Activated T-helper 2 cell treated with anti-CD3 and anti-CD28 coated beads, Interferon-gamma antibody, Interleukin-2, Interleukin-4, amounts not matched to agents 10 μg/mL and 5 μg/mL and 100 μg/mL, durations not matched to agents 14 hours and 24 hours and 36 hours (primary cell): Measurements from ENCODE around the gene RAB40B. TPM values are rescaled to one million over a fixed set of nuclear protein-coding genes. Genes with fewer than 3 reads are reported as not detected.

Experiments used
- DNase-seq: peaks from one replicate; pipeline ENCODE4 v3.0.0; 2021; ENCODE audit warnings: low spot score
- H3K27ac Mint-ChIP-seq: one replicate; pipeline ENCODE4 v1.8.0; 2021; ENCODE audit warnings: mixed read lengths
- H3K27me3 Mint-ChIP-seq: one replicate; pipeline ENCODE4 v1.8.0; 2021; ENCODE audit warnings: low read depth, mixed read lengths
- H3K36me3 Mint-ChIP-seq: one replicate; pipeline ENCODE4 v1.8.0; 2021; ENCODE audit warnings: low read depth, mixed read lengths
- H3K4me1 Mint-ChIP-seq: one replicate; pipeline ENCODE4 v1.8.0; 2021; ENCODE audit warnings: low read depth, mixed read lengths
- H3K4me3 Mint-ChIP-seq: one replicate; pipeline ENCODE4 v1.8.0; 2021; ENCODE audit warnings: low read depth, mild to moderate bottlenecking, moderate library complexity, mixed read lengths
- H3K9me3 Mint-ChIP-seq: one replicate; pipeline ENCODE4 v1.8.0; 2021; ENCODE audit warnings: mixed read lengths
- intact Hi-C: fragments of 100-400 bp; cut with micrococcal nuclease; formaldehyde crosslinking; loops from one replicate; pipeline ENCODE4 v1.15.1; 2023
- total RNA-seq: library from RNA; stranded (reverse); gene quantifications from 2 replicates; pipeline ENCODE4 v1.2.3, GENCODE V29; 2022

The RAB40B gene
- total RNA-seq, 1 donor from 2014 or later, result 4.8 TPM

DNA sequence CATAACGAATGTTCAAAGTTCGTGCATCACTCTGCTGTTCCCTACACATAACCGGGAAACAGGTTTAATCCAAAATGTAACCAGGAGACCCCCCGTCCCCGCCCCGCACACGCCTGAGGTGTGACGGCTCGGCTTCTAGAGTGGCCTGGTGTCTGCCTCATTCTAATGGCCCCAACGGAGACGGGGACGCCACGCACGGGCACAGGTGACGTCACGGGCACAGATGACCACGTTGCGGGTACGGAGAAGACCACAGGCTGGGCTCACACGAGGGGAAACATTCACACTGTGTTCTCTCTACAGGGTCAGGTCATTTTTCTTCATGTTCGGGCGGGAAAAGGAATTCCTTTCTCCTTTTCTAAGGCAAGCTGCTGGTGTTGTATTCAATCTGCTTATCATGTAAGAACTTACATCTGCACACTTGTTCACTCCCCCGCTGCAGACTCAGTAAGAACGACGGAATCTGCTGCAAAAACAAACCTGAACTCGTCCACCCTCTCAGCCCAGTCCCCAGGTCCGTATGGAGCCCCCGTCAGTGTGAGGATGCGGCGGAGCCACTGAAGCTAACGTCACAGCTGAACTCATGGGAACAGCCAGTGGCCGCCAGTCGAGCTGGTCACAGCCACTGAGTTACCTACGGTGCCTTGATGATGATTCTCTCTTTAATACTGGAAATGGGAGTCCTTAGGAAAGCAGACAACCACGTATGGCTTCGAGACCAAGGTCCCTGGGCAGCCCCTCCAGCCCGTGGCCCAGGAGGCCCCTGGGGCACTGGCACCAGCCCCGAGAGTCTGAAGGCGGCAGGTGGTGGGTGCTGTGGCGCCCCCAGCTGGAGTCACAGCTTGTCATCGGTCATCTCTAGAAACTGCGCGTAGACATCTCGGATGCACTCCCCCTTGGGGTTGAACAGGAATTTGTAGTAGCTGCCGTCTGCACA, 83.1 kb downstream of the RAB40B start:
- intact Hi-C loops, result no loop called here
- no peak for DNase-seq
- Mint-ChIP-seq H3K27ac (peak overlapping the region; percentile 33), H3K36me3 (peaks cover 55% of the 10 kb centered on the region), H3K27me3 (no peaks in the 10 kb centered on the region), H3K4me3 (no peak overlapping the region), H3K9me3 (no peaks in the 10 kb centered on the region), H3K4me1 (no peaks in the 10 kb centered on the region)

DNA sequence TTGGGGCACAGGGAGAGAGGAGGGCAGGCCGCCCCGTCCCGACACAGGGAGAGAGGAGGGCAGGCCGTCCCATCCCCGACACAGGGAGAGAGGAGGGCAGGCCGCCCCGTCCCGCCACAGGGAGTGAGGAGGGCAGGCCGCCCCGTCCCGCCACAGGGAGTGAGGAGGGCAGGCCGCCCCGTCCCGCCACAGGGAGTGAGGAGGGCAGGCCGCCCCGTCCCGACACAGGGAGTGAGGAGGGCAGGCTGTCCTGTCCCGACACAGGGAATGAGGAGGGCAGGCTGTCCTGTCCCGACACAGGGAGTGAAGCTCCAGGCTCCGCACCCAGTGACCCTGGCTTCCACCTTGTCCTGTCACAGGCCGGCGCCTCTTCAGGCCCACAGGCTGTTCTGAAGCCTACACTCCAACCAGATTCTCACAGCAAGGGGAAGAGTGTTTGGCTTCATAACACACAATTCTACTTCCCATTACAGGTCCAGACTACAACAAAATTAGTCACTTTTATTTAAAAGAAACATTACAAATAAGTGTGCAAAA, 84.3 kb downstream of the RAB40B start:
- Mint-ChIP-seq H3K9me3 (no peaks in the 10 kb centered on the region), H3K4me1 (no peaks in the 10 kb centered on the region), H3K36me3 (peaks cover 58% of the 10 kb centered on the region), H3K27me3 (no peaks in the 10 kb centered on the region), H3K27ac (no peak overlapping the region), H3K4me3 (no peak overlapping the region)
- DNase-seq, result no peak
- intact Hi-C loops, result no loop called here

DNA sequence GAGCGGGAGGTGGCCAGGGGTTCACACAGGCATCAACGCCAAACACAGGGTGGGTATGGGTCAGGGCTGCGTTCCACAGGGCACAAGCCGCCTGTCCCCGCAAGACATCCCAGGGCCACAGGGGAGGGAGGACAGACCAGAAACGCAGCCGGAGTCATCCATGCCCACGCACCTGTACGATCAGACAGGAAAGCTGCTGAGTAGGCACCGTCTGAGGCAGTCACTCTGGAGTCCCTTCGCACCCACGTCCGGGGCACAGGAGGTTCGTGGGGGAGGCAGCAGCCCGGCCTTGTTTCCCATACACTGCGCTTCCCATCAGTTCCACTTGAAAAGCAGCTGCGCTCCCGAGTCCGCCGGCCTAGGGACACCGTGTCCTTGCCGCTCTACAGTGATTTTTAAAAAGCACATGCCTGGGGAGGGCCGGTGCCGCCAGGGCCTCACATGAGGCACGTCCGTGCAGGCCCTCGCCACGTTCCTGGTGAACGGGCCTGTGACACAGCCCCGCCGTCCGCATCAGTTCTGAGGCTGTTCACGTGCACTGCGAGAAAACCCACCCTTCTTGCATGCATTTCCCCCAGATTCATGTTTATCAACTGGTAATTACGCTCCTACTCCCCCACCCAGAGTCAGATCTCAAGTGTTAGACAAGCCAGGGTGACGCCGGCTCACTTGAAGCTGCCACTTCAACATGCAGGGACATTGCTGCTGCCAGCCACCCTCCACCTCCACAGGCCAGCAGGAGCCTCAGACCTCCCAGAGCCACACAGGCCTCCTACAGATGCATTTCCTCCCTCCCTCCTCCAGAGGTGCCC, 85.0 kb downstream of the RAB40B start:
- H3K36me3 Mint-ChIP-seq, result peaks cover 55% of the 10 kb centered on the region
- intact Hi-C loops, result no loop called here
- H3K27ac Mint-ChIP-seq, result no peak overlapping the region
- no peak overlapping the region for H3K4me3 Mint-ChIP-seq
- H3K9me3 Mint-ChIP-seq, result no peaks in the 10 kb centered on the region
- no peaks in the 10 kb centered on the region for H3K4me1 Mint-ChIP-seq
- DNase-seq, result no peak
- no peaks in the 10 kb centered on the region for H3K27me3 Mint-ChIP-seq

DNA sequence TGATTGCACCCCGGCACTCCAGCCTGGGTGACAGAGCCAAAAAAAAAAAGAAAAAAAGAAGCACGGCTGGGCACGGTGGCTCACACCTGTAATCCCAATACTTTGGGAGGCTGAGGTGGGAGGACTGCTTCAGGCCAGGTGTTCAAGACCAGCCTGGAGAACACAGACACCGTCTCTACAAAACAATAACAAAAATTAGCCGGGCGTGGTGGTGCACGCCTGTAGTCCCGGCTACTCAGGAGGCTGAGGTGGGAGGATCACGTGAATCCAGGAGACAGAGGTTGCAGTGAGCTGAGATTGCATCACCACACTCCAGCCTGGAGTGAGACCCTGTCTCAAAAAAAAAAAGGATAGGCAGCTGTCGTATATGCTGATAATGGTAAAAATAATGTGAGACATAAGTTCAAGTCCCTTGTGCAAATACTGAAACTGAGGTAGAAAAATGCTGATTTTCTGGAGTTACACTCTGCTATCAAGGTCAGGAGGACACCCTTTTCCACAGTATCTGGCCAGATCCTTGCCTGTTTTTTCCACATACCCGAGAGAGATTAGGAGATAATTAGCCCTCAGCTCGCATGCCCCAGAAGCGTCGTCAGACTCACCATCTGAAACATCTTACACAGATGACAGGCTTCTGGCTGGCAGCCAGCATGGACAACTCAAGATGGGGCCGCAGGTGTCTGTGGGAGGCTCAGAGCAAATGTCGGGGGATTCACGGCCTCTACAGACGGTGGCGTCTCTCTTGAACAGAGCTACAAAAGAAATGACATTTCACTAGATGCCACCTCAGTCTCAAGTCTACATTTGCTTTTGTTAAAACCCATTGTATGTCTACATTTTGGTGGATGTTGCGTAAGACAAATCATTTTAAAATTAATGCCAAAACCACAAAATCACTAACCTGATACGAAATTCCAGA, 87.1 kb downstream of the RAB40B start:
- H3K9me3 Mint-ChIP-seq, result no peaks in the 10 kb centered on the region
- DNase-seq, result no peak
- no peak overlapping the region for H3K27ac Mint-ChIP-seq
- intact Hi-C loops, result no loop called here
- H3K4me3 Mint-ChIP-seq, result no peak overlapping the region
- peaks cover 49% of the 10 kb centered on the region for H3K36me3 Mint-ChIP-seq
- no peaks in the 10 kb centered on the region for H3K4me1 Mint-ChIP-seq
- H3K27me3 Mint-ChIP-seq, result no peaks in the 10 kb centered on the region

DNA sequence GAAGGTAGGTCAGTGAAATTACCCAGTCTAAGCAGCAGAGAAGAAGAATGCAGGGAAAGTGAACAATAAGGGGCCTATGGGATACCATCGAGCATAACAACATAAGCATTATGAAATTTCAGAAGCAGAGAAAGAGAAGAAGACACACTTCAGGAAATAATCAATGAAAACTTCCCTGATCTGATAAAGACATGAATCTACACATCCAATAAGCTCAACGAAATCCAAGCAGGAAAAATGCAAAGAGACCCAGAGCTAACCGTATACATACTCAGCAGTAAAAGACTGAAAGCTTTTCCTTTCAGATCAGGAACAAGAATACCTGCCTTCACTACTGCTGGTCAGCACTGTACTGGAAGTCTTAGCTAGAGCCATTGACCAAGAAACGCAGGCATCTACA, 88.8 kb downstream of the RAB40B start:
- Mint-ChIP-seq H3K27me3 (no peaks in the 10 kb centered on the region), H3K9me3 (no peaks in the 10 kb centered on the region), H3K4me3 (no peak overlapping the region), H3K36me3 (peaks cover 48% of the 10 kb centered on the region), H3K27ac (no peak overlapping the region), H3K4me1 (no peaks in the 10 kb centered on the region)
- DNase-seq, result no peak
- intact Hi-C loops, result no loop called here

DNA sequence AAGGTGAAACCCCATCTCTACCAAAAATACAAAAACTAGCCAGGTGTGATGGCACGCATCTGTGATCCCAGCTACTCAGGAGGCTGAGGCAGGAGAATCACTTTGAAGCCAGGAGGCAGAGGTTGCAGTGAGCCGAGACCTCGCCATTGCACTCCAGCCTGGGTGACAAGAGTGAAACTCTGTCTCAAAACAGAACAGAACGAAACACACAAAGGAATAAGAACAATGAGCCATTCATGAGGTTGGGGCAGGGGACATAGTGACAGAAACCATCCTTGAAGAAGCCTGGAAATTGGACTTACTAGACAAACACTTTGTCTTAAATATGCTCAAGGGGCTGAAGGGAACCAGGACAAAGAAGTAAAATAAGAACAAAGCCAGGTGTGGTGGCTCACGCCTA, 89.7 kb downstream of the RAB40B start:
- peaks cover 5% of the 10 kb centered on the region for H3K4me1 Mint-ChIP-seq
- H3K36me3 Mint-ChIP-seq, result peaks cover 52% of the 10 kb centered on the region

DNA sequence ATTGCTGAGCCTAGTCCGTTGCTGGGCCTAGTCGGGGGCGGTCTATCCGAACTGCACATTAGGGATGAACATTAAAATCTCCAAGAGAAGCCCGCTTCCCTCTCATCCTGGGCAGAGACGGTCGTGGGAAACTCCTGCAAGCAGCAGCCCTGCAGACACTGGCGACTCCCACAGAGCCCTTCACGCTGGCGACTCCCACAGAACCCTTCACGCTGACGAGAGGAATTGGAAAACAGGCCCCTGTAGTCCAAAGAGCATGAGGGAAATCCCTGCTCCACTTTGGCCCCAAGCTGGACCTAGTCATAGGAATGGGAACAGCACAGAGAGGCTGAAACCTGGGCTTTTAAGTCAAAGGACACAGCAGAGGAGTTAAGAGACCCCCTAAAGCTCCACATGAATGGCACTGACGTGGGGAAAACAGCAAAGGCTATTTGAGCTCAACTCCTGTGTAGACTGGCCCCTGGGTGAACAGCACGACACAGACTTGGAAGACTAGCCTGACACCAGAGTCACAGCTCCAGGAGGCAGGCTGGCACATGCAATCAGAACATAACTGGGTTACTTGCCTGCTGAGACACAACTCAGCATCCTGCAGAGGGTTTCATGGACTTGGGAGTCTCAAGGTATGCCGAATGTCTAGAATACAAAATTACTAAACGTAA, 92.4 kb downstream of the RAB40B start:
- no peak overlapping the region for H3K27ac Mint-ChIP-seq

More for the DNA sequence above, 89.7 kb downstream of the RAB40B start:
- intact Hi-C loops, result no loop called here
- Mint-ChIP-seq H3K9me3 (no peaks in the 10 kb centered on the region), H3K27me3 (no peaks in the 10 kb centered on the region), H3K4me3 (no peak overlapping the region), H3K27ac (no peak overlapping the region)
- DNase-seq, result no peak

More for the DNA sequence above, 92.4 kb downstream of the RAB40B start:
- intact Hi-C loops, result no loop called here
- Mint-ChIP-seq H3K4me3 (no peak overlapping the region), H3K9me3 (no peaks in the 10 kb centered on the region), H3K27me3 (no peaks in the 10 kb centered on the region), H3K4me1 (peaks cover 14% of the 10 kb centered on the region), H3K36me3 (peaks cover 69% of the 10 kb centered on the region)
- no peak for DNase-seq

Other genes starting within 250 kb of the RAB40B start
- 252 and 265 TPM in 2 replicates for gene CYBC1, start 247.9 kb downstream of the RAB40B start, total RNA-seq
- gene NARF, start 240.0 kb downstream of the RAB40B start, total RNA-seq, result 114 and 123 TPM in 2 replicates
- 92.9 and 95.2 TPM in 2 replicates for gene FOXK2, start 179.0 kb downstream of the RAB40B start, total RNA-seq
- 63.1 and 66.9 TPM in 2 replicates for gene WDR45B, start 50.3 kb downstream of the RAB40B start, total RNA-seq
- gene FN3KRP, start 18.0 kb upstream of the RAB40B start, total RNA-seq, result 39.6 and 42.3 TPM in 2 replicates
- 3.6 and 4.0 TPM in 2 replicates for gene FN3K, start 36.9 kb upstream of the RAB40B start, total RNA-seq
- gene TBCD, start 53.4 kb upstream of the RAB40B start, total RNA-seq, result 120 and 125 TPM in 2 replicates
- gene ZNF750, start 141.3 kb upstream of the RAB40B start, total RNA-seq, result not detected in 2 replicates